Adrenal gland (tissue), 5 donors: ENCODE data around the gene RASIP1.

Source experiments
- CTCF ChIP-seq, 6 experiments: fragments of 450-650 bp in 4 of 6; fragments of 200-600 bp in 2 of 6; sonication (generic) in 1 of 6; IDR thresholded peaks; 1 replicate in 5 of 6; 2 replicates in 1 of 6; pipeline versions ENCODE4 v1.5.1 to v1.8.0; 2016 to 2021; ENCODE audit warnings: antibody characterized with exemption in 6 of 6, mild to moderate bottlenecking in 2 of 6, moderate library complexity in 1 of 6
- POLR2A ChIP-seq, 2 donors: fragments of 450-650 bp; IDR thresholded peaks; one replicate each; pipeline ENCODE4 v1.6.1; 2017; ENCODE audit warnings: antibody characterized with exemption in 2 of 2, mild to moderate bottlenecking in 2 of 2, moderate library complexity in 1 of 2
- donor health status: DM: no; HTN: no; CAD: no.

GRCh38 chr19:48756212-48756611, 15.8 kb upstream of the RASIP1 start:
- TF ChIP-seq CTCF (IDR thresholded peaks at IDR 0.05) (no peak), POLR2A (IDR thresholded peaks at IDR 0.05) (no peak)
